KMS-11 (cell line): ENCODE data around the gene DDHD1.

ENCODE experiments used
- H2AFZ ChIP-seq: fragments of 200-600 bp; sonication (generic); 2 replicates; pipeline ENCODE4 v1.6.1; 2016; ENCODE audit warnings: antibody characterized with exemption, mixed run types, low read depth
- H3K27ac ChIP-seq: fragments of 200-600 bp; sonication (generic); 2 replicates; pipeline ENCODE4 v1.6.1; 2016; ENCODE audit warnings: mild to moderate bottlenecking, mixed run types
- H3K27me3 ChIP-seq: fragments of 200-600 bp; sonication (generic); 2 replicates; pipeline ENCODE4 v1.6.1; 2017; ENCODE audit warnings: mild to moderate bottlenecking, low read depth, mixed run types, moderate library complexity; ENCODE audit not compliant: insufficient read depth
- H3K36me3 ChIP-seq: fragments of 200-600 bp; sonication (generic); 2 replicates; pipeline ENCODE4 v1.6.1; 2017; ENCODE audit warnings: mild to moderate bottlenecking, mixed run types; ENCODE audit not compliant: insufficient read depth
- H3K4me1 ChIP-seq: fragments of 200-600 bp; sonication (generic); 2 replicates; pipeline ENCODE4 v1.6.1; 2016; ENCODE audit warnings: mild to moderate bottlenecking, low read depth, mixed run types; ENCODE audit not compliant: poor library complexity, severe bottlenecking
- H3K4me2 ChIP-seq: fragments of 200-600 bp; sonication (generic); 2 replicates; pipeline ENCODE4 v1.7.0; 2016; ENCODE audit warnings: mild to moderate bottlenecking, mixed run types
- H3K4me3 ChIP-seq: fragments of 200-600 bp; sonication (generic); IDR thresholded peaks from 2 replicates; pipeline ENCODE4 v1.6.1; 2017; ENCODE audit warnings: low read depth, low read length, mixed read lengths; ENCODE audit not compliant: insufficient read depth
- H3K79me2 ChIP-seq: fragments of 200-600 bp; sonication (generic); 2 replicates; pipeline ENCODE4 v1.6.1; 2016; ENCODE audit warnings: low read depth, mixed run types; ENCODE audit not compliant: insufficient read depth
- H3K9ac ChIP-seq: fragments of 200-600 bp; sonication (generic); 2 replicates; pipeline ENCODE4 v1.6.1; 2016; ENCODE audit warnings: mild to moderate bottlenecking, mixed run types
- H4K20me1 ChIP-seq: fragments of 200-600 bp; sonication (generic); 2 replicates; pipeline ENCODE4 v1.6.1; 2016; ENCODE audit warnings: mild to moderate bottlenecking, mixed run types; ENCODE audit not compliant: insufficient read depth
- TF ChIP-seq, protein P1 (sequence below): fragments of 200-600 bp; sonication (generic); conservative IDR thresholded peaks from 2 replicates; pipeline ENCODE4 v1.6.1; 2017; ENCODE audit warnings: low read depth, mild to moderate bottlenecking, antibody characterized with exemption, low read length, moderate library complexity, mixed read lengths

Gene DDHD1

DNA sequence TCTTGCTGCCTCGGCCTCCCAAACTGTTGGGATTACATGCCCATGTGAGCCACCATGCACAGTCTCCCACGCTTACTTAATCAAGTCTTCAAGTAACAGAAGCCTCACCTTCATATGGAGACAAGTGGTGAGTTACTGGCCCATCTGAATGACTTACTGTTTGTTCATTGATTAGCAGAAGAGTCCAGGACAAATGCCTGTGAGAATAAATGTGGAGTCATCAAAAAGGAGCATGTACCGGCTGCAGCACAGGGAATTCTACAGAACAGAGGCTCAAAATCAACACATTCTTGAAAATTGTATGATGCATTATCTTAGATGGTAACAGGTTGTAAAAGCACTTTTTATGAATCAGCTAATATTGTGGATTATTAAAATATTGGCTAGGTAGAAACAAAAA lies 129.8 kb downstream of the DDHD1 start:
- H3K79me2 ChIP-seq = no peaks in the 10 kb centered on the region
- H3K4me2 ChIP-seq = no peak overlapping the region
- no peak overlapping the region for H2AFZ ChIP-seq
- no peak overlapping the region for H3K4me3 ChIP-seq
- no peak overlapping the region for H3K27ac ChIP-seq
- no peaks in the 10 kb centered on the region for H3K36me3 ChIP-seq
- no peaks in the 10 kb centered on the region for H4K20me1 ChIP-seq
- TF ChIP-seq, protein P1, sequence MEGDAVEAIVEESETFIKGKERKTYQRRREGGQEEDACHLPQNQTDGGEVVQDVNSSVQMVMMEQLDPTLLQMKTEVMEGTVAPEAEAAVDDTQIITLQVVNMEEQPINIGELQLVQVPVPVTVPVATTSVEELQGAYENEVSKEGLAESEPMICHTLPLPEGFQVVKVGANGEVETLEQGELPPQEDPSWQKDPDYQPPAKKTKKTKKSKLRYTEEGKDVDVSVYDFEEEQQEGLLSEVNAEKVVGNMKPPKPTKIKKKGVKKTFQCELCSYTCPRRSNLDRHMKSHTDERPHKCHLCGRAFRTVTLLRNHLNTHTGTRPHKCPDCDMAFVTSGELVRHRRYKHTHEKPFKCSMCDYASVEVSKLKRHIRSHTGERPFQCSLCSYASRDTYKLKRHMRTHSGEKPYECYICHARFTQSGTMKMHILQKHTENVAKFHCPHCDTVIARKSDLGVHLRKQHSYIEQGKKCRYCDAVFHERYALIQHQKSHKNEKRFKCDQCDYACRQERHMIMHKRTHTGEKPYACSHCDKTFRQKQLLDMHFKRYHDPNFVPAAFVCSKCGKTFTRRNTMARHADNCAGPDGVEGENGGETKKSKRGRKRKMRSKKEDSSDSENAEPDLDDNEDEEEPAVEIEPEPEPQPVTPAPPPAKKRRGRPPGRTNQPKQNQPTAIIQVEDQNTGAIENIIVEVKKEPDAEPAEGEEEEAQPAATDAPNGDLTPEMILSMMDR = no peak
- H3K9ac ChIP-seq = no peak overlapping the region
- no peaks in the 10 kb centered on the region for H3K4me1 ChIP-seq
- H3K27me3 ChIP-seq = no peaks in the 10 kb centered on the region

DNA sequence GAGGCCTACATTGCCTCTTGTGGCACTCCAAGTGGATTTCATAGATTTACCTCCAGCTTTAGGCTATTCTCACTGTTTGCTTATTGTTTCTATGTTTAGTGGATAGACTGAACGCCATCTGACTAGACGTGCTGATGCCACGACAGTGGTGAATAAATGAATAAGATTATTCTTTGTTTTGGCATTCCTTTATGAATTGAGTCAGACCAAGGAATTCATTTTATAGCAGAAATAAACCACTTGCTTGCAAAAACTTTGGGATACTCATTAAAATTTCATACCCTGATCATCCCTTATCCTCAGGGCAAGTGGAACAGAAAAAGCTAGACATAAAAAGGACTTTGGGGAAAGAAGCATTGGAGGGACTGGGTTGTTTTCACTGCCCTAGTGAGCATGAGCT lies 130.5 kb downstream of the DDHD1 start:
- H3K9ac ChIP-seq = no peak overlapping the region
- no peak overlapping the region for H2AFZ ChIP-seq
- no peak overlapping the region for H3K4me3 ChIP-seq
- H3K4me1 ChIP-seq = no peaks in the 10 kb centered on the region
- H3K36me3 ChIP-seq = no peaks in the 10 kb centered on the region
- no peak overlapping the region for H3K4me2 ChIP-seq
- no peaks in the 10 kb centered on the region for H3K27me3 ChIP-seq
- TF ChIP-seq, protein P1 = no peak
- no peaks in the 10 kb centered on the region for H3K79me2 ChIP-seq
- no peaks in the 10 kb centered on the region for H4K20me1 ChIP-seq
- H3K27ac ChIP-seq = no peak overlapping the region

DNA sequence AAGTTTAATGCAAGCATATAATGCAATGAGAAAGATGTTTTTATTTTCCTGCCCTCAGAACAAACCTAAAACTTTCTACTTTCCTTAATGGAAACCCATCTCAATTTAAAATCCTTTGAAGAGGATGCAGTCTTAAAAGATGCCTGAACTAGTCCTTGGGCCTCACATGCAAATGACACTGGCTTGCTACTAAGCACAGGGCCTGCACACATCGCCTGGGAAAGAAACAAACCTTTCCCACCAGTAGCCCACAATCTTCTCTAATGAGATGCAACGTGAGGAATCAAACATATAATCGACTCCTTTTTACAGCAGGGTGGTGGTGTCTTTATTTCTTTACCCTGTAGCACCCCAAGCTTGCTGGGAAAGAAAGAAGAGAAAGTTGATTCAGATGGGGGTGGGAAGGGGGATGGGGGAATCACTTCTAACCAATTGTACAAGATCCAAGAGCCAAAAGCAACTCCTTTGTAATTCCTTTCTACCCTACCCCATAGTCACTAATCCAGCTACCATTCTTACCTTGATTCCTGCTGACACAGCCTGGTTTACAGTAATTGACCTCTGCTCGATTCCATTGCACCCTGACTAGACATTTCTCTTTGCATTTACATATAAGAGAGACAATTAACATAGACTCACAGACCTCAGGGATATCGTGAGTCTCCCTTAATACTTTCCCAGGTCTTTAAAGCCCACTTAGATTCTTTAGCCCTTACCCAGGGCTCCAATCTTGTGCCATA lies 132.8 kb downstream of the DDHD1 start:
- no peak overlapping the region for H2AFZ ChIP-seq
- no peaks in the 10 kb centered on the region for H4K20me1 ChIP-seq
- no peaks in the 10 kb centered on the region for H3K79me2 ChIP-seq
- no peaks in the 10 kb centered on the region for H3K36me3 ChIP-seq
- no peak overlapping the region for H3K9ac ChIP-seq
- H3K4me1 ChIP-seq = no peaks in the 10 kb centered on the region
- H3K27ac ChIP-seq = no peak overlapping the region
- no peak overlapping the region for H3K4me3 ChIP-seq
- TF ChIP-seq, protein P1 = no peak
- H3K4me2 ChIP-seq = no peak overlapping the region
- no peaks in the 10 kb centered on the region for H3K27me3 ChIP-seq

DNA sequence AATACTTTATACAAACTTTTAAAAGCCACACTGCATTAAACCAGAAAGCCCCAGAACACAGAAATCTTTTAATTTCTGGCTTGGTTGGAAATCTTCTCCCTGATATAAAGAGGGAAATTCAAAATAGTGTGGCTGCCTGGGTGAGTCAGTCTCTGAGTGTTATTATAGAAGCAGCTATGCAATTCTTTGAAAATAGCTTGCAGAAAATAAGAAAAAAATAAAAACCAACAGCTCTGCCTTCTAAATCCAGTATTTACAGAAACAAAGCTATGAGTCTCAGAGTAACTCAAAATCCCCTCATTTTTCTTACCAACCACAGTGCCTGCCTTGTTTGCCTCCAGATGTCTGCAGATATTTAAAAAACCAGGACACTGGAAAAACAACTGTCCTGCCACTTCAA lies 133.7 kb downstream of the DDHD1 start:
- no peak overlapping the region for H3K4me3 ChIP-seq
- TF ChIP-seq, protein P1 = no peak
- no peak overlapping the region for H3K27ac ChIP-seq
- H3K36me3 ChIP-seq = no peaks in the 10 kb centered on the region
- no peak overlapping the region for H2AFZ ChIP-seq
- no peak overlapping the region for H3K4me2 ChIP-seq
- no peak overlapping the region for H3K9ac ChIP-seq
- H4K20me1 ChIP-seq = no peaks in the 10 kb centered on the region
- H3K4me1 ChIP-seq = no peaks in the 10 kb centered on the region
- no peaks in the 10 kb centered on the region for H3K27me3 ChIP-seq
- H3K79me2 ChIP-seq = no peaks in the 10 kb centered on the region
